NCI-H2227 treated with DMSO at 0.1 percent for 48 hours (cell line): ENCODE measurements around the gene NSUN2.

ENCODE experiments used
- DNase-seq: peaks from one replicate; lab custom pipeline; 2025; lab: John Stamatoyannopoulos, UW

Gene NSUN2

GRCh38 chr5:6556089-6556801 is 76.6 kb downstream of the NSUN2 start:
- DNase-seq: no peak

DNA sequence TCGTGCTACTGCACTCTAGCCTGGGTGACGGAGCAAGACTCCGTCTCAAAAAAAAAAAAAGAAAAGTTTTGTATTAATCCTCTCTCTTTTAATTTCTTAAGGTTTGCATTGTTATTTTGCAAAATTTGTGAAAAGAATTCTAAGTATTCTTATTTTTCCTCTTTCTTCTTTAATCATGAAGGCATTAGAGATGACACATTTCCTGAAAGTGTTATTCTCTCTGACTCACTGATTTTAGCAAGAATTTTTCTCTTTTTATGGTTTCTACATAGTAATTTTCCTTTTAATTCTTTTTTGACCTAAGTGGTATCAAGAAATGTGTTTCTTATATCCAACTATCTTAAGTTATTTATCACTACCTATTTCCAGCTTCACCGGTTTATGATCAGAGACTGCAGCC is 78.0 kb downstream of the NSUN2 start:
- DNase-seq: no peak

DNA sequence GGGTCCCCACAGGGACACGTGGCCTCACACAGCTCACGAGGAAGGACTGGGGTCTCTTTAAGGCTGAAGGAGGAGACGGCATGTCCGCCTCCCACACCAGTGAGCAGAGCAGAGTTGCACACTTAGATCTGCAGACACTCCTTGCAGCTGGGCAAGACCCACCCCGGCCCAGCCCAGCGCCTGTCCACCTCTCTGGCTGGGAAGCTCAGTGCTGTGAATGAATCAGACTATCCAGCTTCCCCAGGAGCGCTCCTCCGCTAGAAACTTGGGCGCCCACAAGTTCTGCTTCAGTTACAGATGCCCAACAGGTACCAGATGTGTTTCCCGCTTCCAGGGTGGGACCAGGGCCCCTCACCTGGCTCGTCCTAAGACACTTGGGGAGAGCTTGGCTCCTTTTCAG is 78.9 kb downstream of the NSUN2 start:
- DNase-seq: no peak

DNA sequence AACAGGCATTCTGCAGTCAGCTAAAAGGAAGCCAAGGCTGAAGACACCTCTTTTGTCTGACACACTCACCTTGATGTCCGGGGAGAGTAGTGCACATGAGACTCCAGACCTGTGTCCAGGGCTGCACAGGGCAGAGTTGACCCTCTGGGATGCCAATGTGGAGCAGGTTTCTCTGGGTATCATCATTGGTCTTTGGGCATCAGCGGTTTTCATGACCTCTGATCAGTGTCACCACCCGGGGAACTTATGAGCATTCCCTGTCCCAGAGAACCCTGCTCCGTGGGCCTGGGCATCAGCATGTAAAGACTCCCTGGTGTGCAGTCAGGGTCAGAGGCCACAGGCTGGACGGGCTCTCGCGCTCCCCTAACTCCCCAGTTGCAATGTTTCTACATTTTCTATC is 80.2 kb downstream of the NSUN2 start:
- DNase-seq: no peak

GRCh38 chr5:6551955-6552313 is 80.9 kb downstream of the NSUN2 start:
- DNase-seq: no peak

DNA sequence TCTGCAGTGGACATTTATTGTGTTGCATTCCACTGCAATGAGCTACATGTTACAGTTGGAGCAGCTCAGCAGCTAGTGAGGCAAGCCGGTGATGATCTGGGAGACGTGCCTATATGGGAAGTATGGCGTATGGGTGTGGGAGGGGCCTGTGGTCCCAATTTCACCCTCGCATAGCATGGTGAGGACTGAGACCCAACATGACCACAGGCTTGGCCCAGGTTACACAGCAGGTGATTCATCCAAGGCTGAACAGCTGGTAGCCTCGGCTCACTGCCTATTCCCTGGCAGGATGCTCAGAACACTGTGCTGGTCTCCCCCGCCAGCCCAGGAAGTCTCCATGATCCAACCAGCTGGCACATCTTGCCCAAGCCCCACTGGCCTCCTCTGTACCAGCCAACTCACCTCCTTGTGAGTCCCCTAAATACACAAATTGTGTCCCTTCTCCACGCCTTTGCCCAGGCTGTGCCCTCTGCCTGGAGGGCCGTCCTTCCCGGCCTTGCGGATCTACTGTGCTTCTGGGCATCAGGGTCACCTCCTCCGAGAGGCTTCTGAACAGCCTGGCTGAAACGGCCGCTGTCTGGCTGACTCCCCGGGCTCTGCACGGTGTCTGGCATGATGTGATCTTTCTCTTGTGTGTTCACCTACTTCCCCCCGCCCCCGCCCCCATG is 81.4 kb downstream of the NSUN2 start:
- no peak for DNase-seq

GRCh38 chr5:6550628-6551027 is 82.2 kb downstream of the NSUN2 start:
- no peak for DNase-seq
